K562 (cell line): ENCODE results near the gene TTLL8. TPM values are rescaled to one million over a fixed set of nuclear protein-coding genes. Genes with fewer than 3 reads are reported as not detected.

ENCODE experiments used
- ADNP ChIP-seq: fragments of 200-800 bp; sonication (Bioruptor generic); IDR thresholded peaks from 2 replicates; pipeline ENCODE4 v1.6.1; 2016; ENCODE audit warnings: missing genetic modification characterization, missing compliant biosample characterization
- ARHGAP35 ChIP-seq: fragments of 450-650 bp; IDR thresholded peaks from 2 replicates; pipeline ENCODE4 v1.6.1; 2018; ENCODE audit not compliant: partially characterized antibody
- ATF1 ChIP-seq, 2 experiments: fragments of 450-650 bp in 1 of 2; IDR thresholded peaks; 2 replicates each; pipeline ENCODE4 v1.6.1; 2016; ENCODE audit warnings: missing compliant biosample characterization in 1 of 2, missing genetic modification characterization in 1 of 2
- BMI1 ChIP-seq: fragments of 150-350 bp; IDR thresholded peaks from 2 replicates; pipeline ENCODE4 v1.6.1; 2014; ENCODE audit warnings: low read length
- CREB1 ChIP-seq, 2 experiments: sonication (generic) in 1 of 2; formaldehyde crosslinking in 1 of 2; IDR thresholded peaks; 2 replicates each; pipeline versions ENCODE4 v1.6.1 to v1.8.0; 2012 to 2022; ENCODE audit warnings: inconsistent platforms in 1 of 2, mild to moderate bottlenecking in 1 of 2, missing genetic modification reagents in 1 of 2, moderate library complexity in 1 of 2
- CTBP1 ChIP-seq: fragments of 450-650 bp; IDR thresholded peaks from 2 replicates; pipeline ENCODE4 v1.6.1; 2016; ENCODE audit warnings: borderline replicate concordance
- GABPA ChIP-seq: fragments of 200-800 bp; sonication (Bioruptor generic); conservative IDR thresholded peaks from 2 replicates; pipeline ENCODE4 v1.6.1; 2016; ENCODE audit warnings: low read depth, missing genetic modification characterization, missing compliant biosample characterization
- HMGN3 ChIP-seq: IDR thresholded peaks from 2 replicates; pipeline ENCODE4 v1.6.1; 2011; ENCODE audit warnings: borderline replicate concordance, low read depth, mild to moderate bottlenecking, mixed read lengths, low read length; ENCODE audit not compliant: insufficient read length; ENCODE audit errors: extremely low read depth
- MECOM ChIP-seq: fragments of 250-450 bp; sonication (Bioruptor Pico); IDR thresholded peaks from 2 replicates; pipeline ENCODE4 v1.8.0; 2022; ENCODE audit warnings: inconsistent platforms
- MNT ChIP-seq, 2 experiments: fragments of 450-650 bp; conservative IDR thresholded peaks; 2 replicates each; pipeline ENCODE4 v1.6.1; 2017; ENCODE audit warnings: mild to moderate bottlenecking in 2 of 2, moderate library complexity in 2 of 2
- PTTG1 ChIP-seq: fragments of 450-650 bp; IDR thresholded peaks from 2 replicates; pipeline ENCODE4 v1.6.1; 2016; ENCODE audit warnings: low read depth, mild to moderate bottlenecking, missing genetic modification characterization, missing compliant biosample characterization
- SIRT6 ChIP-seq: IDR thresholded peaks from one replicate; pipeline ENCODE4 v1.6.1; 2012; ENCODE audit warnings: low read depth, mild to moderate bottlenecking, control low read depth, inconsistent platforms, low read length, moderate library complexity
- SMARCA4 ChIP-seq: fragments of 450-650 bp; IDR thresholded peaks from 2 replicates; pipeline ENCODE4 v1.6.1; 2016
- STAG1 ChIP-seq: sonication (generic); formaldehyde crosslinking; IDR thresholded peaks from 2 replicates; pipeline ENCODE4 v1.5.0; 2020; ENCODE audit warnings: missing genetic modification reagents, borderline replicate concordance
- TCF3 ChIP-seq: sonication (generic); formaldehyde crosslinking; IDR thresholded peaks from 2 replicates; pipeline ENCODE4 v1.4.0; 2020; ENCODE audit warnings: mild to moderate bottlenecking, missing genetic modification reagents
- TRIM28 ChIP-seq: fragments of 450-650 bp; IDR thresholded peaks from 2 replicates; pipeline ENCODE4 v1.6.1; 2017
- ZNF24 ChIP-seq: fragments of 450-650 bp; IDR thresholded peaks from 2 replicates; pipeline ENCODE4 v1.6.1; 2016
- ZNF274 ChIP-seq: IDR thresholded peaks from 2 replicates; pipeline ENCODE4 v1.6.1; 2011; ENCODE audit warnings: low read depth, mild to moderate bottlenecking, low read length, moderate library complexity, borderline replicate concordance
- ZNF449 ChIP-seq: fragments of 250-450 bp; sonication (Bioruptor Pico); IDR thresholded peaks from 2 replicates; pipeline ENCODE4 v1.8.0; 2022; ENCODE audit warnings: moderate library complexity, mild to moderate bottlenecking, inconsistent platforms
- ZNF766 ChIP-seq: fragments of 200-800 bp; sonication (Bioruptor generic); conservative IDR thresholded peaks from 2 replicates; pipeline ENCODE4 v1.6.1; 2016; ENCODE audit warnings: missing genetic modification characterization, missing compliant biosample characterization
- polyA plus RNA-seq, 8 experiments: library from polyadenylated mRNA; depleted of rRNA in 4 of 8; stranded (reverse) in 5 of 8; unstranded in 3 of 8; fragments of >200 nt; fragmentation: Nextera tagmentation in 2 of 8; fragmentation: Illumina TruSeq in 1 of 8; extraction: Ambion mirVana in 2 of 8; extraction: Trizol in 1 of 8; gene quantifications; 2 replicates each; pipeline versions ENCODE4 v1.2.1 to v1.2.3, GENCODE V29; 2011 to 2014; ENCODE audit warnings: inconsistent platforms in 1 of 8, missing spikeins in 1 of 8
- total RNA-seq, 7 experiments: library from RNA; depleted of rRNA in 6 of 7; stranded (reverse); fragments of >200 nt in 6 of 7; fragmentation: Illumina TruSeq in 2 of 7; extraction: Trizol in 2 of 7; gene quantifications; 2 replicates each; pipeline versions ENCODE4 v1.2.1 to v1.2.3, GENCODE V29; 2011 to 2021; ENCODE audit warnings: low replicate concordance in 1 of 7
- TF ChIP-seq, protein P1 (sequence below): fragments of 250-450 bp; sonication (Bioruptor Pico); IDR thresholded peaks from 2 replicates; pipeline ENCODE4 v1.4.0; 2020

TTLL8 gene
- total and polyA plus RNA-seq, 9 of the 15 experiments (the other 6 are each of a cell fraction or from before 2014, with no cell fraction given) = not detected

- TF ChIP-seq, protein P1, sequence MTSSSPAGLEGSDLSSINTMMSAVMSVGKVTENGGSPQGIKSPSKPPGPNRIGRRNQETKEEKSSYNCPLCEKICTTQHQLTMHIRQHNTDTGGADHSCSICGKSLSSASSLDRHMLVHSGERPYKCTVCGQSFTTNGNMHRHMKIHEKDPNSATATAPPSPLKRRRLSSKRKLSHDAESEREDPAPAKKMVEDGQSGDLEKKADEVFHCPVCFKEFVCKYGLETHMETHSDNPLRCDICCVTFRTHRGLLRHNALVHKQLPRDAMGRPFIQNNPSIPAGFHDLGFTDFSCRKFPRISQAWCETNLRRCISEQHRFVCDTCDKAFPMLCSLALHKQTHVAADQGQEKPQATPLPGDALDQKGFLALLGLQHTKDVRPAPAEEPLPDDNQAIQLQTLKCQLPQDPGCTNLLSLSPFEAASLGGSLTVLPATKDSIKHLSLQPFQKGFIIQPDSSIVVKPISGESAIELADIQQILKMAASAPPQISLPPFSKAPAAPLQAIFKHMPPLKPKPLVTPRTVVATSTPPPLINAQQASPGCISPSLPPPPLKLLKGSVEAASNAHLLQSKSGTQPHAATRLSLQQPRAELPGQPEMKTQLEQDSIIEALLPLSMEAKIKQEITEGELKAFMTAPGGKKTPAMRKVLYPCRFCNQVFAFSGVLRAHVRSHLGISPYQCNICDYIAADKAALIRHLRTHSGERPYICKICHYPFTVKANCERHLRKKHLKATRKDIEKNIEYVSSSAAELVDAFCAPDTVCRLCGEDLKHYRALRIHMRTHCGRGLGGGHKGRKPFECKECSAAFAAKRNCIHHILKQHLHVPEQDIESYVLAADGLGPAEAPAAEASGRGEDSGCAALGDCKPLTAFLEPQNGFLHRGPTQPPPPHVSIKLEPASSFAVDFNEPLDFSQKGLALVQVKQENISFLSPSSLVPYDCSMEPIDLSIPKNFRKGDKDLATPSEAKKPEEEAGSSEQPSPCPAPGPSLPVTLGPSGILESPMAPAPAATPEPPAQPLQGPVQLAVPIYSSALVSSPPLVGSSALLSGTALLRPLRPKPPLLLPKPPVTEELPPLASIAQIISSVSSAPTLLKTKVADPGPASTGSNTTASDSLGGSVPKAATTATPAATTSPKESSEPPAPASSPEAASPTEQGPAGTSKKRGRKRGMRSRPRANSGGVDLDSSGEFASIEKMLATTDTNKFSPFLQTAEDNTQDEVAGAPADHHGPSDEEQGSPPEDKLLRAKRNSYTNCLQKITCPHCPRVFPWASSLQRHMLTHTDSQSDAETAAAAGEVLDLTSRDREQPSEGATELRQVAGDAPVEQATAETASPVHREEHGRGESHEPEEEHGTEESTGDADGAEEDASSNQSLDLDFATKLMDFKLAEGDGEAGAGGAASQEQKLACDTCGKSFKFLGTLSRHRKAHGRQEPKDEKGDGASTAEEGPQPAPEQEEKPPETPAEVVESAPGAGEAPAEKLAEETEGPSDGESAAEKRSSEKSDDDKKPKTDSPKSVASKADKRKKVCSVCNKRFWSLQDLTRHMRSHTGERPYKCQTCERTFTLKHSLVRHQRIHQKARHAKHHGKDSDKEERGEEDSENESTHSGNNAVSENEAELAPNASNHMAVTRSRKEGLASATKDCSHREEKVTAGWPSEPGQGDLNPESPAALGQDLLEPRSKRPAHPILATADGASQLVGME = no peak; the same call in 1 of the 2 replicates
- TF ChIP-seq ZNF449 (CRISPR knock-in tag) (no peak), STAG1 (CRISPR knock-in tag) (no peak), ZNF24 (no peak), ZNF274 (no peak), GABPA (peak; percentile 66), ZNF766 (CRISPR knock-in tag) (no peak), ADNP (tag) (no peak), ARHGAP35 (no peak), TRIM28 (no peak), MECOM (CRISPR knock-in tag) (no peak), PTTG1 (tag) (no peak), SMARCA4 (peak; percentile 76), BMI1 (no peak), CREB1 (IDR thresholded peaks at IDR 0.05) (peak; percentile 81), CREB1 (CRISPR knock-in tag; IDR thresholded peaks at IDR 0.05) (peak; percentile 91), SIRT6 (no peak), HMGN3 (peak; percentile 81), TCF3 (CRISPR knock-in tag) (no peak), ATF1 (CRISPR knock-in tag; IDR thresholded peaks at IDR 0.05) (no peak; the same call in 1 of the 2 replicates), ATF1 (tag; IDR thresholded peaks at IDR 0.05) (peak; percentile 96), MNT (conservative IDR thresholded peaks at IDR 0.05) (peak; percentile 98), CTBP1 (peak; percentile 77; the same call in 1 of the 2 replicates)
These were observed 87.4 kb downstream of the TTLL8 start (continued) for GRCh38 chr22:49970528-49971231.
